Activated CD8-positive, alpha-beta T cell treated with anti-CD3 and anti-CD28 coated beads, Interleukin-2, amount 10 ng/mL, durations not matched to agents 7 days and 5 days (primary cell): Measurements from ENCODE around the gene PGLYRP2. TPM values are rescaled to one million over a fixed set of nuclear protein-coding genes. Genes with fewer than 3 reads are reported as not detected.
"Not testable (repeated sequence)": the region's sequence is repeated elsewhere in the genome, so short reads cannot be mapped to it uniquely, and the experiment has no call there.

ENCODE experiments used
- ATAC-seq: fragments of 150-1000 bp; cut with Tn5 transposase; one replicate; pipeline ENCODE4 v1.10.0; 2021; ENCODE audit warnings: moderate library complexity
- CTCF ChIA-PET: fragments of 350-600 bp; sonication (Branson Sonifier 250); formaldehyde crosslinking; loops from one replicate; lab custom pipeline; 2021; ENCODE audit warnings: antibody characterized with exemption; lab: Charles Lee
- POLR2A ChIA-PET: fragments of 350-600 bp; sonication (Branson Sonifier 250); formaldehyde crosslinking; loops from one replicate; lab custom pipeline; 2021; ENCODE audit warnings: antibody characterized with exemption; lab: Charles Lee
- DNase-seq: peaks from one replicate; pipeline ENCODE4 v3.0.0-alpha.2; 2020
- H3K27ac Mint-ChIP-seq: one replicate; pipeline ENCODE4 v1.8.0; 2021; ENCODE audit warnings: mild to moderate bottlenecking, mixed read lengths
- H3K27me3 Mint-ChIP-seq: one replicate; pipeline ENCODE4 v1.8.0; 2021; ENCODE audit warnings: low read depth, mixed read lengths
- H3K36me3 Mint-ChIP-seq: one replicate; pipeline ENCODE4 v1.8.0; 2021; ENCODE audit warnings: low read depth, mixed read lengths
- H3K4me1 Mint-ChIP-seq: one replicate; pipeline ENCODE4 v1.8.0; 2021; ENCODE audit warnings: low read depth, mixed read lengths
- H3K4me3 Mint-ChIP-seq: one replicate; pipeline ENCODE4 v1.8.0; 2021; ENCODE audit warnings: mild to moderate bottlenecking, mixed read lengths
- H3K9me3 Mint-ChIP-seq: one replicate; pipeline ENCODE4 v1.8.0; 2022; ENCODE audit warnings: mixed read lengths; ENCODE audit not compliant: insufficient read depth
- total RNA-seq, 2 experiments: library from RNA; stranded (reverse); gene quantifications; one replicate each; pipeline ENCODE4 v1.2.3, GENCODE V29; 2021

The PGLYRP2 gene
- not detected for total RNA-seq

GRCh38 chr19:15479391-15480345 lies at the start of gene PGLYRP2:
Gene PGLYRP2 (minus strand): TSS chr19:15479501. CDS start chr19:15479371, 130 bp downstream.
- ATAC-seq: peak; percentile 20
- H3K27me3 Mint-ChIP-seq: no peaks in the 10 kb centered on the region
- no peaks in the 10 kb centered on the region for H3K9me3 Mint-ChIP-seq
- peaks cover 47% of the 10 kb centered on the region for H3K4me1 Mint-ChIP-seq
- ChIA-PET CTCF (interaction anchor here (0.8 to 2.3 kb wide), 6 partner anchors 12 to 76 kb away, joined by 3 to 8 read pairs (median 4); no protein-coding TSS in a partner anchor), POLR2A (interaction anchor here (0.6 to 0.9 kb wide), 2 partner anchors 60 to 364 kb away, joined by 3 read pairs; no protein-coding TSS in a partner anchor)
- H3K36me3 Mint-ChIP-seq: no peaks in the 10 kb centered on the region
- H3K4me3 Mint-ChIP-seq: no peak within 1 kb of the TSS
- H3K27ac Mint-ChIP-seq: peak within 1 kb of the TSS; percentile 4
- DNase-seq: no peak

- Mint-ChIP-seq H3K27ac (no peak overlapping the region), H3K9me3 (peaks cover 6% of the 10 kb centered on the region), H3K27me3 (no peaks in the 10 kb centered on the region), H3K4me3 (no peak overlapping the region), H3K4me1 (peaks cover 13% of the 10 kb centered on the region), H3K36me3 (peaks cover 32% of the 10 kb centered on the region)
- POLR2A ChIA-PET: interaction anchor here (1.0 kb wide), 1 partner anchor 13 kb away, joined by 3 read pairs; no protein-coding TSS in a partner anchor
- ATAC-seq (no peak), DNase-seq (no peak)
- CTCF ChIA-PET: interaction anchor here (0.9 kb wide), 1 partner anchor 28 kb away, joined by 4 read pairs; no protein-coding TSS in a partner anchor
These were observed 48.4 kb upstream of the PGLYRP2 start for GRCh38 chr19:15527705-15528104.

- H3K4me1 Mint-ChIP-seq: peaks cover 18% of the 10 kb centered on the region
- H3K36me3 Mint-ChIP-seq: peaks cover 29% of the 10 kb centered on the region
- POLR2A ChIA-PET: interaction anchor here (0.7 to 1.0 kb wide), 2 partner anchors 25 to 223 kb away, joined by 3 read pairs; no protein-coding TSS in a partner anchor
- H3K4me3 Mint-ChIP-seq: no peak overlapping the region
- CTCF ChIA-PET: interaction anchor here (0.6 to 1.5 kb wide), 2 partner anchors 28 to 59 kb away, joined by 3 to 5 read pairs; no protein-coding TSS in a partner anchor
- DNase-seq (no peak), ATAC-seq (no peak)
- H3K27ac Mint-ChIP-seq: no peak overlapping the region
- no peaks in the 10 kb centered on the region for H3K27me3 Mint-ChIP-seq
- H3K9me3 Mint-ChIP-seq: peaks cover 6% of the 10 kb centered on the region
These were observed 47.1 kb upstream of the PGLYRP2 start for GRCh38 chr19:15526408-15526807.

GRCh38 chr19:15525291-15525690 lies 46.0 kb upstream of the PGLYRP2 start:
- Mint-ChIP-seq H3K9me3 (peaks cover 3% of the 10 kb centered on the region), H3K4me1 (peaks cover 18% of the 10 kb centered on the region), H3K36me3 (peaks cover 25% of the 10 kb centered on the region), H3K4me3 (no peak overlapping the region), H3K27me3 (no peaks in the 10 kb centered on the region), H3K27ac (peak overlapping the region; percentile 63)
- ChIA-PET CTCF (interaction anchor here (1.5 to 1.6 kb wide), 2 partner anchors 10 to 58 kb away, joined by 5 read pairs; no protein-coding TSS in a partner anchor), POLR2A (interaction anchor here (1.4 kb wide), 1 partner anchor 71 kb away, joined by 5 read pairs; no protein-coding TSS in a partner anchor)
- ATAC-seq (no peak), DNase-seq (no peak)

- H3K4me3 Mint-ChIP-seq: no peak overlapping the region
- H3K9me3 Mint-ChIP-seq: no peaks in the 10 kb centered on the region
- ChIA-PET POLR2A (interaction anchor here (1.4 kb wide), 2 partner anchors 10 to 70 kb away, joined by 3 to 5 read pairs; no protein-coding TSS in a partner anchor), CTCF (interaction anchor here (1.6 kb wide), 1 partner anchor 10 kb away, joined by 5 read pairs; no protein-coding TSS in a partner anchor)
- no peak overlapping the region for H3K27ac Mint-ChIP-seq
- no peaks in the 10 kb centered on the region for H3K27me3 Mint-ChIP-seq
- H3K4me1 Mint-ChIP-seq: peaks cover 18% of the 10 kb centered on the region
- H3K36me3 Mint-ChIP-seq: peaks cover 20% of the 10 kb centered on the region
- ATAC-seq: no peak
- DNase-seq: no peak
These were observed 45.5 kb upstream of the PGLYRP2 start for GRCh38 chr19:15524781-15525180.

- Mint-ChIP-seq H3K36me3 (peaks cover 24% of the 10 kb centered on the region), H3K4me1 (peaks cover 45% of the 10 kb centered on the region), H3K9me3 (peaks cover 14% of the 10 kb centered on the region), H3K27ac (peak overlapping the region; percentile 61), H3K27me3 (peaks cover 3% of the 10 kb centered on the region), H3K4me3 (no peak overlapping the region)
- ATAC-seq: no peak
- CTCF ChIA-PET: no interaction called here
- POLR2A ChIA-PET: interaction anchor here (0.7 kb wide), 1 partner anchor 101 kb away, joined by 3 read pairs; the partner anchor contains the start of gene AKAP8L
- no peak for DNase-seq
These were observed 40.2 kb upstream of the PGLYRP2 start for GRCh38 chr19:15519433-15519976.

GRCh38 chr19:15517778-15518177 lies 38.5 kb upstream of the PGLYRP2 start:
- Mint-ChIP-seq H3K36me3 (peaks cover 17% of the 10 kb centered on the region), H3K4me1 (peaks cover 47% of the 10 kb centered on the region), H3K9me3 (peaks cover 14% of the 10 kb centered on the region), H3K4me3 (no peak overlapping the region), H3K27me3 (peaks cover 3% of the 10 kb centered on the region), H3K27ac (peak overlapping the region; percentile 42)
- ChIA-PET CTCF (no interaction called here), POLR2A (no interaction called here)
- DNase-seq: no peak
- ATAC-seq: no peak

GRCh38 chr19:15516363-15516762 lies 37.1 kb upstream of the PGLYRP2 start:
- ChIA-PET CTCF (no interaction called here), POLR2A (no interaction called here)
- Mint-ChIP-seq H3K27ac (peak overlapping the region; percentile 43), H3K4me1 (peaks cover 37% of the 10 kb centered on the region), H3K4me3 (no peak overlapping the region), H3K36me3 (peaks cover 17% of the 10 kb centered on the region), H3K9me3 (peaks cover 14% of the 10 kb centered on the region), H3K27me3 (peaks cover 3% of the 10 kb centered on the region)
- ATAC-seq: no peak
- no peak for DNase-seq

GRCh38 chr19:15515227-15515625 lies 35.9 kb upstream of the PGLYRP2 start:
- H3K4me1 Mint-ChIP-seq: peaks cover 42% of the 10 kb centered on the region
- POLR2A ChIA-PET: interaction anchor here (0.6 to 2.1 kb wide), 10 partner anchors 9 to 183 kb away, joined by 3 to 12 read pairs (median 3); partner anchors contain the start of genes AKAP8L, BRD4 and RASAL3
- peaks cover 14% of the 10 kb centered on the region for H3K9me3 Mint-ChIP-seq
- not testable (repeated sequence) for H3K27me3 Mint-ChIP-seq, DNase-seq, ATAC-seq
- CTCF ChIA-PET: interaction anchor here (0.6 to 2.4 kb wide), 6 partner anchors 9 to 96 kb away, joined by 3 to 13 read pairs (median 6); partner anchors contain the start of gene AKAP8L
- peak overlapping the region; percentile 99 for H3K27ac Mint-ChIP-seq
- peak overlapping the region; percentile 74 for H3K4me3 Mint-ChIP-seq
- peaks cover 19% of the 10 kb centered on the region for H3K36me3 Mint-ChIP-seq

GRCh38 chr19:15511671-15512424 lies 32.5 kb upstream of the PGLYRP2 start:
- CTCF ChIA-PET: interaction anchor here (1.3 kb wide), 1 partner anchor 44 kb away, joined by 5 read pairs; no protein-coding TSS in a partner anchor

More at GRCh38 chr19:15511671-15512424, 32.5 kb upstream of the PGLYRP2 start:
- Mint-ChIP-seq H3K27ac (no peak overlapping the region), H3K27me3 (peaks cover 20% of the 10 kb centered on the region), H3K9me3 (peaks cover 10% of the 10 kb centered on the region), H3K36me3 (peaks cover 11% of the 10 kb centered on the region), H3K4me1 (peaks cover 52% of the 10 kb centered on the region), H3K4me3 (no peak overlapping the region)
- DNase-seq: no peak
- POLR2A ChIA-PET: interaction anchor here (1.0 kb wide), 1 partner anchor 93 kb away, joined by 3 read pairs; the partner anchor contains the start of gene AKAP8L
- no peak for ATAC-seq
